H1 (cell line): ENCODE results near the gene IFIT2. TPM values are rescaled to one million over a fixed set of nuclear protein-coding genes. Genes with fewer than 3 reads are reported as not detected.

Experiments used
- CTCF ChIA-PET: fragments of 300-600 bp; sonication (Branson Sonifier 250); formaldehyde crosslinking; loops from one replicate; lab custom pipeline; 2021; ENCODE audit not compliant: partially characterized antibody; lab: Charles Lee
- POLR2A ChIA-PET: fragments of 300-600 bp; sonication (Branson Sonifier 250); formaldehyde crosslinking; loops from one replicate; lab custom pipeline; 2021; ENCODE audit warnings: inconsistent platforms; ENCODE audit not compliant: partially characterized antibody; lab: Charles Lee
- DNase-seq, 2 experiments: peaks; one replicate each; pipeline versions ENCODE4 v3.0.0 to v3.0.0-alpha.2; 2010 to 2022; ENCODE audit warnings: low spot score in 2 of 2, low read depth in 1 of 2, mixed read lengths in 1 of 2
- FAIRE-seq: peaks from 2 replicates; lab custom pipeline; 2011; peaks lifted over from hg19 to GRCh38; lab: Jason Lieb, UNC
- H2AFZ ChIP-seq: 2 replicates; pipeline ENCODE4 v1.8.1; 2012; ENCODE audit warnings: low read length, inconsistent platforms
- H2AK5ac ChIP-seq: 2 replicates; pipeline ENCODE4 v1.6.1; 2013; ENCODE audit warnings: low read depth, low read length
- H2BK120ac ChIP-seq: replicated peaks from 2 replicates; pipeline ENCODE3; 2013; ENCODE audit warnings: low read depth, low read length, inconsistent platforms
- H2BK12ac ChIP-seq: 2 replicates; pipeline ENCODE4 v1.6.1; 2013; ENCODE audit warnings: low read depth, low read length
- H2BK15ac ChIP-seq: 2 replicates; pipeline ENCODE4 v1.6.1; 2013; ENCODE audit warnings: low read length
- H2BK20ac ChIP-seq: 2 replicates; pipeline ENCODE4 v1.6.1; 2013; ENCODE audit warnings: low read length
- H2BK5ac ChIP-seq: 2 replicates; pipeline ENCODE4 v1.6.1; 2013; ENCODE audit warnings: low read depth, low read length
- H3K14ac ChIP-seq: 2 replicates; pipeline ENCODE4 v1.6.1; 2013; ENCODE audit warnings: inconsistent platforms; ENCODE audit not compliant: insufficient read length
- H3K18ac ChIP-seq: 2 replicates; pipeline ENCODE4 v1.6.1; 2013; ENCODE audit warnings: low read length; ENCODE audit errors: extremely low read depth
- H3K23ac ChIP-seq: 2 replicates; pipeline ENCODE4 v1.6.1; 2013; ENCODE audit warnings: inconsistent platforms; ENCODE audit not compliant: insufficient read length
- H3K23me2 ChIP-seq: 2 replicates; pipeline ENCODE4 v1.6.1; 2013; ENCODE audit warnings: low read depth, low read length
- H3K27ac ChIP-seq: 2 replicates; pipeline ENCODE4 v1.6.1; 2011; ENCODE audit warnings: low read depth, low read length, inconsistent platforms
- H3K27me3 ChIP-seq, 4 experiments: replicated peaks in 1 of 4; 1 replicate in 1 of 4; 2 replicates in 3 of 4; pipeline versions ENCODE4 v1.6.1 to v1.8.1; 2011 to 2013; ENCODE audit warnings: low read length in 3 of 4, mild to moderate bottlenecking in 3 of 4, inconsistent platforms in 2 of 4, mixed read lengths in 2 of 4, moderate library complexity in 1 of 4; ENCODE audit not compliant: control insufficient read depth in 3 of 4, insufficient read depth in 3 of 4; ENCODE audit errors: extremely low read depth in 1 of 4
- H3K36me3 ChIP-seq, 4 experiments: 2 replicates each; pipeline versions ENCODE4 v1.6.1 to v1.8.1; 2011 to 2013; ENCODE audit warnings: mild to moderate bottlenecking in 4 of 4, low read length in 3 of 4, moderate library complexity in 2 of 4, control low read depth in 1 of 4, inconsistent platforms in 1 of 4; ENCODE audit not compliant: insufficient read depth in 4 of 4, control insufficient read depth in 2 of 4
- H3K4ac ChIP-seq: replicated peaks from 2 replicates; pipeline ENCODE3; 2013; ENCODE audit warnings: low read length, low read depth, mixed read lengths, inconsistent platforms; ENCODE audit not compliant: insufficient read length
- H3K4me1 ChIP-seq, 4 experiments: replicated peaks in 1 of 4; 1 replicate in 1 of 4; 2 replicates in 3 of 4; pipeline versions ENCODE4 v1.6.1 to v1.8.1; 2011 to 2013; ENCODE audit warnings: low read length in 3 of 4, inconsistent platforms in 2 of 4, mixed read lengths in 1 of 4; ENCODE audit not compliant: insufficient read depth in 4 of 4, control insufficient read depth in 3 of 4
- H3K4me2 ChIP-seq, 2 experiments: 2 replicates each; pipeline versions ENCODE4 v1.6.1 to v1.8.1; 2011 to 2013; ENCODE audit warnings: low read depth in 2 of 2, low read length in 2 of 2, control low read depth in 1 of 2, inconsistent platforms in 1 of 2, mild to moderate bottlenecking in 1 of 2; ENCODE audit not compliant: insufficient read depth in 1 of 2
- H3K4me3 ChIP-seq, 4 experiments: fragments of 200-600, 300-600 bp in 1 of 4; sonication (generic), shearing (Covaris generic), sonication (Bioruptor Twin) in 1 of 4; 2 replicates each; pipeline versions ENCODE4 v1.5.1 to v1.8.1; 2011 to 2016; ENCODE audit warnings: low read length in 4 of 4, low read depth in 3 of 4, control low read depth in 2 of 4, inconsistent platforms in 2 of 4, mild to moderate bottlenecking in 2 of 4, mixed read lengths in 1 of 4, moderate library complexity in 1 of 4; ENCODE audit not compliant: insufficient read depth in 2 of 4; ENCODE audit errors: extremely low read depth in 1 of 4
- H3K56ac ChIP-seq: replicated peaks from 2 replicates; pipeline ENCODE3; 2013; ENCODE audit warnings: low read depth, mild to moderate bottlenecking, mixed read lengths, low read length, inconsistent platforms; ENCODE audit not compliant: insufficient read length
- H3K79me1 ChIP-seq: 2 replicates; pipeline ENCODE4 v1.6.1; 2013; ENCODE audit warnings: low read depth, low read length, control low read depth
- H3K79me2 ChIP-seq, 2 experiments: 2 replicates each; pipeline versions ENCODE4 v1.6.1 to v1.8.1; 2012 to 2013; ENCODE audit warnings: low read length in 2 of 2, mild to moderate bottlenecking in 2 of 2, inconsistent platforms in 1 of 2; ENCODE audit not compliant: insufficient read depth in 2 of 2, control insufficient read depth in 1 of 2
- H3K9ac ChIP-seq, 4 experiments: replicated peaks in 1 of 4; 1 replicate in 1 of 4; 2 replicates in 3 of 4; pipeline versions ENCODE4 v1.6.1 to v1.8.1; 2011 to 2013; ENCODE audit warnings: low read depth in 3 of 4, low read length in 3 of 4, control low read depth in 2 of 4, mild to moderate bottlenecking in 2 of 4, moderate library complexity in 2 of 4, inconsistent platforms in 1 of 4; ENCODE audit errors: extremely low read depth in 1 of 4
- H3K9me3 ChIP-seq, 2 experiments: 2 replicates each; pipeline versions ENCODE4 v1.6.1 to v1.8.1; 2012 to 2013; ENCODE audit warnings: mild to moderate bottlenecking in 2 of 2, moderate library complexity in 2 of 2, control low read depth in 1 of 2, inconsistent platforms in 1 of 2, low read depth in 1 of 2, low read length in 1 of 2, mixed read lengths in 1 of 2; ENCODE audit not compliant: insufficient read depth in 2 of 2
- H4K20me1 ChIP-seq, 2 experiments: replicated peaks in 1 of 2; 2 replicates each; pipeline versions ENCODE3 to v1.8.1; 2011 to 2013; ENCODE audit warnings: inconsistent platforms in 2 of 2, low read length in 2 of 2, mild to moderate bottlenecking in 1 of 2; ENCODE audit not compliant: insufficient read depth in 2 of 2, control insufficient read depth in 1 of 2
- H4K5ac ChIP-seq: 2 replicates; pipeline ENCODE4 v1.6.1; 2013; ENCODE audit warnings: low read length, low read depth, mixed read lengths, inconsistent platforms; ENCODE audit not compliant: insufficient read length
- H4K8ac ChIP-seq: 2 replicates; pipeline ENCODE4 v1.8.0; 2013; ENCODE audit warnings: mild to moderate bottlenecking, moderate library complexity, low read length, inconsistent platforms; ENCODE audit not compliant: insufficient read depth; ENCODE audit errors: extremely low read depth
- H4K91ac ChIP-seq: replicated peaks from 2 replicates; pipeline ENCODE3; 2013; ENCODE audit warnings: low read length, mixed read lengths, inconsistent platforms; ENCODE audit not compliant: insufficient read length
- JUND ChIP-seq: IDR thresholded peaks from 2 replicates; pipeline ENCODE4 v1.6.1; 2011; ENCODE audit warnings: mild to moderate bottlenecking, improper control_type of control experiment, low read length
- MAFK ChIP-seq: IDR thresholded peaks from 2 replicates; pipeline ENCODE4 v1.6.1; 2012; ENCODE audit warnings: low read depth, mild to moderate bottlenecking, improper control_type of control experiment, low read length
- RBBP5 ChIP-seq: IDR thresholded peaks from 2 replicates; pipeline ENCODE4 v1.7.1; 2012; ENCODE audit warnings: low read depth, mild to moderate bottlenecking, inconsistent platforms, low read length, moderate library complexity, borderline replicate concordance
- WGBS, 2 experiments: shearing (Covaris generic) in 1 of 2; methylation state at CpG; one replicate each; pipeline versions ENCODE4 v1.1.6 to v1.1.7; 2013 to 2015; ENCODE audit warnings: low lambda C conversion rate in 2 of 2, mixed read lengths in 2 of 2, inconsistent platforms in 1 of 2, low coverage in 1 of 2, missing lambda C conversion rate in 1 of 2; ENCODE audit not compliant: insufficient replicate concordance in 2 of 2, insufficient coverage in 1 of 2, insufficient read length in 1 of 2; ENCODE audit errors: extremely low coverage in 1 of 2, missing lambda C conversion rate in 1 of 2; 5-methylcytosine and 5-hydroxymethylcytosine counted together
- polyA plus RNA-seq, 7 experiments: library from polyadenylated mRNA; depleted of rRNA in 3 of 7; stranded (reverse) in 5 of 7; unstranded in 2 of 7; fragments of >200 nt in 5 of 7; fragments of 200-250 nt in 2 of 7; gene quantifications; 1 replicate in 5 of 7; 2 replicates in 1 of 7; 4 replicates in 1 of 7; pipeline versions ENCODE4 v1.2.1 to v1.2.3, GENCODE V29; 2011 to 2013; ENCODE audit warnings: missing spikeins in 2 of 7, mixed read lengths in 2 of 7
- total RNA-seq: library from RNA; stranded (reverse); fragmentation: NEBNext Ultra II Directional; extraction: Animal tissue kit (Norgen Biotek cat#: 25700); gene quantifications from 2 replicates; pipeline ENCODE4 v1.2.1, GENCODE V29; 2021

IFIT2 gene
- total and polyA plus RNA-seq, 2 of the 8 experiments (the other 6 are each of a cell fraction or from before 2014, with no cell fraction given) = 0.03 to 0.35 TPM

- Histone ChIP-seq H3K56ac (no peak overlapping the region), H3K79me1 (no peaks in the 10 kb centered on the region), H3K23ac (no peak overlapping the region), H3K4me3 (no peak overlapping the region), H2BK120ac (no peak overlapping the region), H2BK15ac (no peak overlapping the region), H4K8ac (no peak overlapping the region), H4K20me1 (no peaks in the 10 kb centered on the region), H3K4me2 (no peak overlapping the region), H3K9ac (no peak overlapping the region), H2AFZ (no peak overlapping the region), H3K36me3 (no peaks in the 10 kb centered on the region), H3K18ac (no peak overlapping the region), H3K9me3 (no peaks in the 10 kb centered on the region), H2BK12ac (no peak overlapping the region), H2BK20ac (no peak overlapping the region), H2BK5ac (no peak overlapping the region), H3K79me2 (no peaks in the 10 kb centered on the region), H4K91ac (no peak overlapping the region), H3K27ac (no peak overlapping the region), H2AK5ac (0 out of 2 replicates have a peak overlapping the region, but pooled peaks have one; percentile 15), H3K4me1 (peaks cover 2 to 9% (median 6%) of the 10 kb centered on the region in 4 experiments; a peak in 5 of 7 replicates), H3K27me3 (no peaks in the 10 kb centered on the region), H3K4ac (no peak overlapping the region), H4K5ac (no peak overlapping the region), H3K23me2 (0 out of 2 replicates have a peak, but pooled peaks cover 3% of the 10 kb centered on the region), H3K14ac (no peak overlapping the region)
- WGBS, 2 experiments = 94% methylated on average over 3 of the region's 3 CpGs; no CpG with 5 or more reads in 1 of the 2 experiments
- DNase-seq = no peak
- no peak for FAIRE-seq
- no peak for TF ChIP-seq JUND
- peak; percentile 60 for TF ChIP-seq MAFK
- TF ChIP-seq RBBP5 = no peak
- CTCF ChIA-PET = interaction anchor here (2.1 to 3.1 kb wide), 2 partner anchors 13 to 30 kb away, joined by 5 to 15 read pairs; no protein-coding TSS in a partner anchor
- POLR2A ChIA-PET = no interaction called here
Measured at GRCh38 chr10:89338713-89339112, 36.9 kb downstream of the IFIT2 start.
